ENCODE results near the gene HOXB13.

Gene HOXB13

GRCh38 chr17:48748718-48749566 lies 20.4 kb upstream of the HOXB13 start:
- FAIRE-seq = peak; percentile 94

DNA sequence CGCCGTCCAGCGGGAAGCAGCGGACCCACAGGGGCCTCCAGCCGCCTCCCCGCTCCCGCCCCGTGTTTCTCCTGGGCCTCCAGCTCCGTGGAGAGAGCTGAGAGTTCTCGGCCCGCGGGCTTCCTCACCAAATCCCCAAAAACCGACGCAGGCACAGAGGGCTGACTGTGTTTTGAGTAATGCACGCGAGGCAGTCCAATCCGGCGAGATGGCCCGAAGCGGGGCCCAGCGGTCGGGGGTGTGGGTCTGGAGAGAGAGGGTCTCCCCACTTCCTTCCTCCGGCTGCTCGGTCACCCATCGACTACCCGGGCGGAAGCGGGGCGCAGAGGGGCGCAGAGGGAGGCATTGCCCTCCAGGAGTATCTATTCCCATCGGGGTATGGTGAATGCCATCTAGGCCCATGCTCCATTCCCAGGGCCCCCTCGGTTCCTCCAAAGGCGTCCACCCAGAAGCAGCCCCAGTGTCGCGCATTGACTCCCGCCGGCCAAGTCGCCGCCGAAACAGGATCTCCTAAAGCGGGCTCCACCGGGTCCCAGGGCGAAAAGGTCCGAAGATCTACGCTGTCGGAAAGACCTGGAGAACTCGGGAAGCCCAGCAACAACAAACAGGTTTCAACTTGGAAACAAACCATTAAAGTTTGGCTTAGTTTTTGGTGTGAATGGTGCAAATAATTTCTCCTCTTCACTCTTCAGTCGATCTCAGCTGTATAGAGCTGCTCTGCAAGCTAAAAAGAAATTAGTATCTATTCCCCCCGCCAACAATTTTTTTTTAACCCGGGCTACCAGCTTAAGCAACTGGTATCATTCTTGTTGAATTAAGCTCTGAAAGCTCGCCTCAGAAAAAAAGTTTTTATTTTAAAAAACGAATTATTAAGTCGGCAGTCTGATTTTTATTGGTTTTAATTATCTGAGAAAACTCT lies 19.2 kb upstream of the HOXB13 start:
- no peak for FAIRE-seq

DNA sequence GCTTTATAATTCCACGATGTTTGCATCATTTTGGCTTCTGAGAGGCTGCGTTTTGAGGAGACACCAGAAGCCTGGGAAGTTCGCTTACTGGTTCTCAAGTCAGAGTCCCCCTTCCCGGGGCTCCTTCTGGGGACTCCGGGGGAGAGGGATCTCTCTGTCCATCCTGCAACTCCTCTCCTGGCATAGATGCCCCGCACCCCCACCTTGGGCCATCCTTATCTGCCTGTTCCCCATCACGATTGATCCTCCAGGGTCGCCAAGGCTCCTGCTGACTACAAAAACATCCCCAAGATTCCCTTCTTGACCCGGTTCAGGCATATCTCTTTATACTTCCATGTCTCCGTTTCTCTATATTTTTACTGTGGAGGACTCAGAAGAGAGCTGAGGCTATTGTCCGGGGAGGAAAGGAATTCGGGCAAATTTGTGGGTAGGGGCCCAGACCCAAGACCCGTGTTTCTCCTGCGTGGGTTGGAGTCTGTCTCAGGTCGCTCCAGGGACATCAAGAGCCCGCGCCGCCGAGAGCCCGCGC lies 18.4 kb upstream of the HOXB13 start:
- FAIRE-seq = no peak

- no peak for FAIRE-seq
These were observed 17.1 kb upstream of the HOXB13 start for GRCh38 chr17:48745381-48746275.

GRCh38 chr17:48740537-48740936 lies 12.0 kb upstream of the HOXB13 start:
- no peak for FAIRE-seq

- FAIRE-seq = no peak
These were observed 10.4 kb upstream of the HOXB13 start for GRCh38 chr17:48738803-48739526.

DNA sequence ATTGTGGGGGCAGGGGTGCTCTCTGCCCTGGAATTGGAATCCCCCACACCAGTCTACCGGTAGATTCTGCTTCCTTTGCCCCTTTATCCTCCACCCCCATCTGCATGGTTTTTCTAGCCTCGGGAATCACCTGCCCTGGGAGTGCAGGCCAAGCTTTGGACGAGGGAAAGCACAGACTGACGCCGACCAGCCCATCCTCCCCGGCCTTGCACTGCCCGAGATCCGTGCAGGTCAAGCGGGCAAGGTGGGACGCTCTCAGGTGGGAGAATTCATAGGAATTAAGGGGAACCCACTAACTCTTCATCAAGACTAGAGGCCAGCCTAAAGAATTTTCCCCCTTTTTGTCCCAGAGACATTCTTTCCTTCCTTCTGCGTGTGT lies 9.9 kb upstream of the HOXB13 start:
- FAIRE-seq = no peak

DNA sequence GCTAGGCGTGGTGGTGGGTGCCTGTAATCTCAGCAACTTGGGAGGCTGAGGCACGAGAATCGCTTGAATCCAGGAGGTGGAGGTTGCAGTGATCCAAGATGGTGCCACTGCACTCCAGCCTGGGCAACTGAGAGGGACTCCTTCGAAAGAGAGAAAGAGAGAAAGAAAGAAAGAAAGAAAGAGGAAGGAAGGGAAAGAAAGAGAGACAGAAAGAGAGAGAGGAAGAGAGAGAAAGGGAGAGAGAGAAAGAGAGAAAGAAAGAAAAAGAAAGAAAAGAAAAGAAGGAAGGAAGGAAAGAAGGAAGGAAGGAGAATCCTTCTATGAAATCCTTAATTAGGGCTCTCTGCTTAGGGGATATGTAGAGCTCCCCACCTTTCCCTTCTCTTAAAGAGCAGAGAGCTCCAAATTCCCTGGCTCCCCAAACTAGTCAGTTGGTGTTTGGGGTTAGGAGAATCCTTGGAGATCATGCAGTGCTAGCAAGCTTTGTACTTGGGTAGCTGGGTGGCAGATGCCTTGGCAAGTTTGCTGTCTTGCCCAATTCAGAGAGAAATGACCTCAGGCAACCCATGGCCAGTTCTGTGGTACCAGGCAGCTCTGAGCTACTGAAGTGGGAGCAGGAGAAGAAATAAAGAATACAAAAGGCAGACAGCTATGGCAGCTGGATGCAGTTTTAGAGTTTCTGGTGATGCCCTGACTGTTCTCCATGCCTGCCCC lies 8.9 kb upstream of the HOXB13 start:
- no peak for FAIRE-seq

GRCh38 chr17:48735062-48735351 lies 6.5 kb upstream of the HOXB13 start:
- FAIRE-seq = no peak

GRCh38 chr17:48734333-48735061 lies 5.9 kb upstream of the HOXB13 start:
- FAIRE-seq = no peak

DNA sequence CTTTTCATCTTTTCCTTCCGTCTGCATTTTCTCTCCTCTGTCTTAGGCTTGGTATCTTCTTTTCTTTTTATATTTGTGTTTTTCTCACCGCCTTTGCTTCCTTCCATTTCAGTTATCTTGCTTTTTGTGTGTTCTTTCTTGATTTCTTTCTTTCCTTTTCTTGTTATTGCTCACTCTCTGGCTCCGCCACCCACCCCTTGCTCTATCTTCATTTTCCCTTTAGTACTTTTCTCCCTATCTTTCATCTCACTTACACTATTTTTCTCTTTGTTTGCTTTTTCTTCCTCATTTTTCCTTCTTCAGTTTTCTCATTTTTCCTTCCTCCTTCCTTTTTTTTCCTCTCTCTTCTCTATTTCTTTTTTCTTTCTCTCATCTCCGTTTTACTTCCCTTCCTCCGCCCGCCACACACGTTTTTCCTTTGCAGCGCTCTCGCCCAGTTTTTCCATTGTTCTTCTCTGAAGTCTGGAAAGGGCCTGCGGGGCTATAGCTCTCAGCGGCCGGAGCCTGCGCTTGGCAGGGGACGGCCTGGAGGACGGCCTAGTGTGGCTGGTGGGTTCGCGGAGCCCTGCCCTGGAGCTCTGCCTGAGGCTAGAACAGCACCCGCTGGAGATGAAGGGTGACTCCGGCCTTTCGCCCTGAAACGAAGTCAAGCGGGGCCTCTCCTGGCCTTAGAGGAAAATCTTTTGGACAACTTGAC lies 5.2 kb upstream of the HOXB13 start:
- no peak for FAIRE-seq

- no peak for FAIRE-seq
These were observed 4.4 kb upstream of the HOXB13 start for GRCh38 chr17:48732688-48733629.

GRCh38 chr17:48731355-48731754 lies 2.8 kb upstream of the HOXB13 start:
- FAIRE-seq = peak; percentile 69

- no peak for FAIRE-seq
These were observed 1.6 kb upstream of the HOXB13 start for GRCh38 chr17:48730240-48730550.

GRCh38 chr17:48729335-48730239 lies 1.0 kb upstream of the HOXB13 start:
- FAIRE-seq = no peak

DNA sequence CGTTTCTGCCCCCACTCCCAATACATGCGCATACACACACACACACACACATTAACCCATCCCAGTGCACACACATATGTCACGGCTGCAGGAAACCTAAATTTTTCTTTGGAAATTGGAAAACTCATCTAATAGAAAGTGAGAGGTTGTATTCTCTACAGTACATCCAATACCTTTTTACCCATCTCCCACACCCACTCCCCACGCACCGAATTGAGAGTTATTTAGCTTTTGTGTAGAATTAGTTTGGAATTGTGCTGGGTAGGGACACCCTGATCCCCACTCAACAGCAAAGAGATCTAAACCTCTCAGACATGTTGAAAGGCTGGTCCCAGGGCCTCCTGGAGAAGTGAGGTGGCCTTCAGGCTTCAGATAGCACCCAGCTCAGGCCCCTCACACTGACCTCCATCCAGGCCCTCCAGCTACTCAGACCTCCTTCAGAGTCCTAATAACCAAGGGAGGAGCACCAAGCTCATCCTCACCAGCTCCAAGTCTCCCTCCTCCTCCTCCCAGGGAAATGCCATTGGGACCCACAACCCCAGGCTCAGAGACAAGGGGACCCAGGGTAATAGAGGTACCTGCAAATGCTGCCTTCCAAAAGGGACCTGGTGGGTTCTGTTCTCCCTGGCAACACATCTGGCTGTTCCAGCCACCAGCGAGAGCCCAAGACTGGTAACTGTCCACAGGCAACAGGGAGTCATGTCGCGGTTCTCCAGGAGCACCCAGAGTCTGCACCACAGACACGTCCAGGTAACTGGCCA lies 955 bp downstream of the HOXB13 start:
- FAIRE-seq = no peak

GRCh38 chr17:48726916-48727286 lies 1.6 kb downstream of the HOXB13 start:
- FAIRE-seq = no peak

Measured in G401.6 (cell line).